GM12801 (cell line): ENCODE data around the gene CDK13.

Source experiments
- CTCF ChIP-seq: IDR thresholded peaks from one replicate; pipeline ENCODE4 v1.5.1; 2011; ENCODE audit warnings: control low read depth; ENCODE audit not compliant: insufficient read length; ENCODE audit errors: extremely low read depth

The CDK13 gene

GRCh38 chr7:39969431-39969830 is 19.4 kb downstream of the CDK13 start:
- TF ChIP-seq CTCF = no peak

GRCh38 chr7:39971924-39972323 is 21.9 kb downstream of the CDK13 start:
- TF ChIP-seq CTCF = no peak

- TF ChIP-seq CTCF = no peak
These were observed 23.7 kb downstream of the CDK13 start for GRCh38 chr7:39973801-39974200.

GRCh38 chr7:39978230-39978934 is 28.3 kb downstream of the CDK13 start:
- TF ChIP-seq CTCF = no peak

- no peak for TF ChIP-seq CTCF
These were observed 29.5 kb downstream of the CDK13 start for GRCh38 chr7:39979406-39980073.

- TF ChIP-seq CTCF = no peak
These were observed 35.4 kb downstream of the CDK13 start for GRCh38 chr7:39985398-39985918.

GRCh38 chr7:39987641-39988347 is 37.7 kb downstream of the CDK13 start:
- no peak for TF ChIP-seq CTCF
